Measurements from ENCODE around the gene BAD. TPM values are rescaled to one million over a fixed set of nuclear protein-coding genes. Genes with fewer than 3 reads are reported as not detected.
A peak's percentile ranks its signal among the peaks of the same experiment; 100 is the strongest.

The BAD gene
- total RNA-seq (10 to 100 TPM; 16.0 to 21.1 TPM), polyA plus RNA-seq (10 to 100 TPM; 39.3 to 39.5 TPM)

DNA sequence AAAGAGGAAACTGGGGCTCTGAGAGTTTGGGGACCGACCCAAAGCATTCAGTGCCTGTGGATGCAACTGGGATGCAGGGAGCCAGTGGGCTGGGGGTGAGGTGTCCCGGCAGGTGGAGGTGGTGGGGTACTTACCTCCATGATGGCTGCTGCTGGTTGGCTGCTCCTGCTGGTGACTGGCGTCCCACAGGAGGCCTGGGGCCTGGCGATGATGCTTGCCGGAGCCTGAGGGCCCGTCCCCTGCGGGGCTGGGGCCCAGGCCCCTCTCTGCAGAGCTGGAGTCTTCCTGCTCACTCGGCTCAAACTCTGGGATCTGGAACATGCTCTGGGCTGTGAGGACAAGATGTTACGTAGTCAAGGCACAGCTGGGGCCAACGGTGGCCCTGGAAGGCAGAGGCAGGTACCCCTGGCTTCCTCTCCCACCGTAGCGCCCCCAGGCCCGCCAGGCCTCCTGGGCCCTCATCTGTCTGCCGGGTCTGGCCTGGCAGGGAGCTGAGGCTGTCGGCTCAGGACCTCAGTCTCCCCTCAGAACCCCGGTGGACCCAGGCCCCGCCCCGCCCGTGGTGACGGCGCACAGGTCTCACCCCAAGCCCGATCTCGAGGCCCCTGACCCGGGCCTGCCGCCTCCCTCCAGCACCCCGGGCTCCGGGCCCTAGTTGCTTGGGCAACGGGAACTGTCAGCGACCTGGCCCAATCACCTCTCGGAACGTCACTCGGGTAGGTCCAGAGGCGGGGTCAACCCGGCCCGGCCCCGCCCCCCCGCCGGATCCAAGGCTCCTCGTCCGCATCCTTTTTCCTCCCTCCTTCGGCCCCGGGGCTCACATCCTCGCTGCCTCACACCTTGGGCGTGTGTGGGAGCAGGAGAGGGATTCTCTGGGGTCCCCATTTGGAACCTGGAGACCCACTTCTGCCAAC, at the start of gene BAD:
Gene BAD, minus strand, starts transcription at position 618 of the 914 bp plus-strand sequence. Its CDS starts 297 bp downstream, at position 321.
- WGBS, result 3% methylated on average over 44 of the region's 44 CpGs
- Histone ChIP-seq H3K27me3 (ENCODE audit: control insufficient read depth in 4 of 4, insufficient read depth in 4 of 4, low read length in 3 of 4) (no peaks in the 10 kb centered on the region), H3K4me1 (ENCODE audit: control insufficient read depth in 4 of 4, insufficient read depth in 4 of 4, low read length in 3 of 4) (peaks cover 2 to 32% (median 23%) of the 10 kb centered on the region in 4 donors), H3K9ac (ENCODE audit: low read depth in 1 of 2, low read length in 2 of 2) (peak within 1 kb of the TSS; percentile 81 to 83), H3K9me3 (ENCODE audit: control insufficient read depth in 4 of 4, low read length in 3 of 4) (no peaks in the 10 kb centered on the region), H3K4me3 (ENCODE audit: low read depth in 1 of 3, low read length in 3 of 3) (peak within 1 kb of the TSS; percentile 69 to 87 (median 87)), H3K36me3 (ENCODE audit: control insufficient read depth in 4 of 4, insufficient read depth in 3 of 4, low read depth in 1 of 4, low read length in 3 of 4) (peaks cover 0 to 4% (median 0%) of the 10 kb centered on the region in 4 donors), H3K27ac (ENCODE audit: low read depth in 1 of 2, low read length in 2 of 2) (peak within 1 kb of the TSS; percentile 94 to 99)
- TF ChIP-seq TAF1 (conservative IDR thresholded peaks at IDR 0.05) (no peak), EGR1 (IDR thresholded peaks at IDR 0.05; ENCODE audit: low read depth in 2 of 2) (no peak), RXRA (IDR thresholded peaks at IDR 0.05) (peak; percentile 85 to 92), RAD21 (IDR thresholded peaks at IDR 0.05) (no peak), CTCF (IDR thresholded peaks at IDR 0.05; ENCODE audit: low read depth, low read length, missing input control) (no peak), ATF3 (IDR thresholded peaks at IDR 0.05) (no peak), JUND (IDR thresholded peaks at IDR 0.05) (no peak), FOXA2 (IDR thresholded peaks at IDR 0.05) (no peak), REST (IDR thresholded peaks at IDR 0.05) (no peak), NR2F2 (IDR thresholded peaks at IDR 0.05) (peak; percentile 69), SP1 (IDR thresholded peaks at IDR 0.05) (peak; percentile 74), FOXA1 (IDR thresholded peaks at IDR 0.05) (no peak), YY1 (IDR thresholded peaks at IDR 0.05) (no peak), HNF4G (IDR thresholded peaks at IDR 0.05) (no peak), HNF4A (conservative IDR thresholded peaks at IDR 0.05) (peak; percentile 5 to 25), ZBTB33 (IDR thresholded peaks at IDR 0.05) (no peak), MAX (IDR thresholded peaks at IDR 0.05) (no peak), GABPA (IDR thresholded peaks at IDR 0.05 in 1 of 2, conservative IDR thresholded peaks at IDR 0.05 in 1 of 2) (peak in 1 of 2 donors; percentile 63)
- DNase-seq (ENCODE audit: low spot score), result peak; percentile 97
